ENCODE data around the gene SLC24A3.

SLC24A3 gene

DNA sequence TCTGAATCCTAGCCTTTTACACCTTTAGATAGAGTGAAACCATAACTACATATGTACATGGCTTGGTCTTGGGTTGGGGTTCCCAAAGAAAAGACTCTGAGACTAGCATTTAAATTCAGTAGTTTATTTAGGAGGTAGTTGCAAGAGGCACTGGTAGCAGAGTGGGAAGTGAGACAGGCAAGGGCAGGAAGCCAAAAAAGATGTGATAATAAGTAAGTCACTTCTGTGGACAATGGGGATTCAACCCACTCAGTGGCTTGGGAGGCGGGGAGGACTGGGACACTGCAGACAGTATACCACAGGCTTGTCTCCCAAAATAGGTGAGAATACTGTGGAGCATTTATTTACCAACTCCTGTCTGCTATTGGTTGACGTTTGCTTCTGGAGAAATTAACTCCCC lies 131.9 kb downstream of the SLC24A3 start:
- no peak for DNase-seq (ENCODE audit: low read depth)
- no peak for TF ChIP-seq CTCF (IDR thresholded peaks at IDR 0.05; ENCODE audit: low read length, missing control alignments)

GRCh38 chr20:19347943-19348456 lies 135.6 kb downstream of the SLC24A3 start:
- TF ChIP-seq CTCF (IDR thresholded peaks at IDR 0.05; ENCODE audit: low read length, missing control alignments) = no peak
- H3K4me3 ChIP-seq (replicated peaks; ENCODE audit: low read depth, low read length) = no peak overlapping the region
- no peak for DNase-seq (ENCODE audit: low read depth)

More for the DNA sequence above, 131.9 kb downstream of the SLC24A3 start:
- no peak overlapping the region for H3K4me3 ChIP-seq (replicated peaks; ENCODE audit: low read depth, low read length)

- DNase-seq (ENCODE audit: low read depth) = no peak
- H3K4me3 ChIP-seq (replicated peaks; ENCODE audit: low read depth, low read length) = no peak overlapping the region
- no peak for TF ChIP-seq CTCF (IDR thresholded peaks at IDR 0.05; ENCODE audit: low read length, missing control alignments)
Observed at GRCh38 chr20:19348582-19348981, 136.1 kb downstream of the SLC24A3 start.

- TF ChIP-seq CTCF (IDR thresholded peaks at IDR 0.05; ENCODE audit: low read length, missing control alignments) = no peak
- no peak for DNase-seq (ENCODE audit: low read depth)
- H3K4me3 ChIP-seq (replicated peaks; ENCODE audit: low read depth, low read length) = no peak overlapping the region
Observed at GRCh38 chr20:19349879-19350278, 137.4 kb downstream of the SLC24A3 start.

GRCh38 chr20:19351542-19351941 lies 139.1 kb downstream of the SLC24A3 start:
- no peak for TF ChIP-seq CTCF (IDR thresholded peaks at IDR 0.05; ENCODE audit: low read length, missing control alignments)

DNA sequence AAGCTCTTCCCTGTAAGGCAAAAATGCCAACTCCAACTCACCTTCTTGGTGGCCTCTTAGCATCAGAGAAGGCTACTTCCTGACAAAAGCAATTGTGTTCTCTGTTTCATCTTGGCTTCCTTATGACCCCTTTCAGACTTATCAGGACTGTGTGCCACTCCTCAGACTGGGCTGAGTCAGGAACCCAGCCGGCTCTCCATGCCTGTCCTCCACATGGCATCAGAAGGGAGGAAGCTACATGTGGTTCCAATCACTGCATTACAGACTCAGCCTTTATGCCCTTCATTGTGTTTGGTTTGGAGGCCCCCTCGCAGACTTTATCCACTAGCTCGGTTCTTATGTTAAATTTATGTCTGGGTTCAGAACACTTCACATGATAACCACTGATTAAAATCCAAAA lies 142.5 kb downstream of the SLC24A3 start:
- DNase-seq (ENCODE audit: low read depth) = no peak
- no peak for TF ChIP-seq CTCF (IDR thresholded peaks at IDR 0.05; ENCODE audit: low read length, missing control alignments)
- no peak overlapping the region for H3K4me3 ChIP-seq (replicated peaks; ENCODE audit: low read depth, low read length)

More at GRCh38 chr20:19351542-19351941, 139.1 kb downstream of the SLC24A3 start:
- H3K4me3 ChIP-seq (replicated peaks; ENCODE audit: low read depth, low read length) = no peak overlapping the region
- no peak for DNase-seq (ENCODE audit: low read depth)

DNA sequence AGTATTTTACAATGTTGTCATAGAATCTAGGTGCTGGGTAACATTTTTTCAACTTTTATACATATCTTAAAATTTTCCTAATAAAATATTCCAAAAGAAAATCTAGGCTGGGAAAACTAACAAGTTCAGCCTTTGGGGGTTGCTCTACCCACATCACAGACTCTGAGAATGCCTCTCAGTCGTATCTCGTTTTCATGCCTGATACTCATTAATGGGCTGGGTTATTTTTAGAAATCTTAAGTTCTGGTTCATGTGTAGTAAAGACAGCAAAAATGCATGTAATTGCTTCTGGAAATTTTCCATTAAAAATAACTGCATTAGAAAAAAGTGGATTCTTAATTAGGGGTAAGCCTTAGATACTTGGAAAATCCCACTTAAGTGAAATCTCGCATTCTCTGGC lies 149.3 kb downstream of the SLC24A3 start:
- H3K4me3 ChIP-seq (replicated peaks; ENCODE audit: low read depth, low read length) = no peak overlapping the region
- DNase-seq (ENCODE audit: low read depth) = no peak
- no peak for TF ChIP-seq CTCF (IDR thresholded peaks at IDR 0.05; ENCODE audit: low read length, missing control alignments)

Measured in fibroblast of pulmonary artery (primary cell).